Fibroblast of pulmonary artery (primary cell): Measurements from ENCODE around the gene TMEM50B.
"Not testable (repeated sequence)": the region's sequence is repeated elsewhere in the genome, so short reads cannot be mapped to it uniquely, and the experiment has no call there.

Experiments used
- DNase-seq: peaks from one replicate; pipeline ENCODE4 v3.0.0-alpha.2; 2010; ENCODE audit warnings: low read depth
- H3K4me3 ChIP-seq: replicated peaks from 2 replicates; pipeline ENCODE4 v1.5.1; 2011; ENCODE audit warnings: low read depth, mild to moderate bottlenecking, control low read depth, low read length, moderate library complexity
- CTCF ChIP-seq: IDR thresholded peaks from 2 replicates; pipeline ENCODE4 v1.5.1; 2011; ENCODE audit warnings: mild to moderate bottlenecking, control low read depth, low read length, inconsistent platforms; ENCODE audit errors: missing control alignments

Gene TMEM50B

GRCh38 chr21:33458861-33459260 is 20.9 kb downstream of the TMEM50B start:
- DNase-seq = no peak
- no peak for TF ChIP-seq CTCF
- H3K4me3 ChIP-seq = no peak overlapping the region

GRCh38 chr21:33455686-33456446 is 23.9 kb downstream of the TMEM50B start:
- TF ChIP-seq CTCF = no peak
- H3K4me3 ChIP-seq = no peak overlapping the region
- no peak for DNase-seq

GRCh38 chr21:33452362-33452761 is 27.4 kb downstream of the TMEM50B start:
- no peak for TF ChIP-seq CTCF
- no peak for DNase-seq

GRCh38 chr21:33451634-33452071 is 28.1 kb downstream of the TMEM50B start:
- no peak for DNase-seq
- H3K4me3 ChIP-seq = no peak overlapping the region
- TF ChIP-seq CTCF = no peak

More at GRCh38 chr21:33452362-33452761, 27.4 kb downstream of the TMEM50B start:
- H3K4me3 ChIP-seq = no peak overlapping the region

- no peak overlapping the region for H3K4me3 ChIP-seq
- no peak for DNase-seq
- no peak for TF ChIP-seq CTCF
These were observed 30.2 kb downstream of the TMEM50B start for GRCh38 chr21:33449616-33450015.

- not testable (repeated sequence) for DNase-seq, H3K4me3 ChIP-seq
These were observed 33.2 kb downstream of the TMEM50B start for GRCh38 chr21:33446620-33447019.

GRCh38 chr21:33444499-33444898 is 35.3 kb downstream of the TMEM50B start:
- no peak for TF ChIP-seq CTCF
- no peak for DNase-seq

More at GRCh38 chr21:33444499-33444898, 35.3 kb downstream of the TMEM50B start:
- no peak overlapping the region for H3K4me3 ChIP-seq
